Endothelial cell of umbilical vein (primary cell): Measurements from ENCODE around the gene B9D1. TPM values are rescaled to one million over a fixed set of nuclear protein-coding genes. Genes with fewer than 3 reads are reported as not detected.

Source experiments
- BruUV-seq: library from RNA; stranded (reverse); fragments of 400-500 nt; replicated peaks from 2 replicates; lab custom pipeline; 2021; lab: Mats Ljungman, UMichigan
- CTCF ChIA-PET: fragments of 300-600, 350-600 bp; sonication (Branson Sonifier 250); formaldehyde crosslinking; loops from one replicate; lab custom pipeline; 2021; ENCODE audit warnings: antibody characterized with exemption, inconsistent platforms; lab: Charles Lee
- POLR2A ChIA-PET: fragments of 300-600, 350-600 bp; sonication (Branson Sonifier 250); formaldehyde crosslinking; loops from one replicate; lab custom pipeline; 2021; ENCODE audit warnings: antibody characterized with exemption, inconsistent platforms; lab: Charles Lee
- DNase-seq: peaks from one replicate; pipeline ENCODE4 v3.0.0-alpha.2; 2011; ENCODE audit warnings: low read depth, low spot score
- FAIRE-seq: peaks from 2 replicates; lab custom pipeline; 2011; peaks lifted over from hg19 to GRCh38; lab: Jason Lieb, UNC
- H2AFZ ChIP-seq: 2 replicates; pipeline ENCODE4 v1.6.0; 2012; ENCODE audit warnings: low read depth, low read length, control low read depth, inconsistent platforms
- H3K27ac ChIP-seq: 2 replicates; pipeline ENCODE4 v1.5.1; 2011; ENCODE audit warnings: low read depth, mild to moderate bottlenecking, control low read depth, low read length, moderate library complexity; ENCODE audit not compliant: insufficient read depth
- H3K27me3 ChIP-seq, 2 experiments: 2 replicates each; pipeline versions ENCODE4 v1.6.0 to v1.6.1; 2011; ENCODE audit warnings: low read length in 2 of 2, mixed read lengths in 1 of 2; ENCODE audit not compliant: control insufficient read depth in 2 of 2, insufficient read depth in 2 of 2
- H3K36me3 ChIP-seq, 2 experiments: 2 replicates in 1 of 2; 3 replicates in 1 of 2; pipeline ENCODE4 v1.5.1; 2011; ENCODE audit warnings: low read length in 2 of 2, mild to moderate bottlenecking in 1 of 2, moderate library complexity in 1 of 2; ENCODE audit not compliant: control insufficient read depth in 2 of 2, insufficient read depth in 2 of 2; ENCODE audit errors: extremely low read depth in 1 of 2
- H3K4me1 ChIP-seq: 3 replicates; pipeline ENCODE4 v1.5.1; 2011; ENCODE audit warnings: mild to moderate bottlenecking, low read length; ENCODE audit not compliant: control insufficient read depth, insufficient read depth; ENCODE audit errors: extremely low read depth
- H3K4me2 ChIP-seq: 2 replicates; pipeline ENCODE4 v1.6.1; 2011; ENCODE audit warnings: low read length, control low read depth, mixed read lengths; ENCODE audit not compliant: insufficient read depth
- H3K4me3 ChIP-seq, 3 experiments: fragments of 200-600 bp in 1 of 3; sonication (generic), shearing (Covaris generic) in 1 of 3; replicated peaks in 1 of 3; 2 replicates each; pipeline ENCODE4 v1.5.1; 2011 to 2016; ENCODE audit warnings: control low read depth in 3 of 3, low read length in 3 of 3, mild to moderate bottlenecking in 2 of 3, inconsistent platforms in 1 of 3, low read depth in 1 of 3, moderate library complexity in 1 of 3; ENCODE audit not compliant: insufficient read depth in 1 of 3
- H3K79me2 ChIP-seq: 2 replicates; pipeline ENCODE4 v1.6.0; 2012; ENCODE audit warnings: low read length, inconsistent platforms; ENCODE audit not compliant: control insufficient read depth, insufficient read depth
- H3K9ac ChIP-seq: replicated peaks from 2 replicates; pipeline ENCODE3; 2011; ENCODE audit warnings: low read length, control low read depth; ENCODE audit not compliant: insufficient read depth; ENCODE audit errors: extremely low read depth
- H3K9me1 ChIP-seq: replicated peaks from 3 replicates; pipeline ENCODE4 v1.6.0; 2011; ENCODE audit warnings: mild to moderate bottlenecking, low read length; ENCODE audit not compliant: control insufficient read depth, insufficient read depth; ENCODE audit errors: extremely low read depth
- H3K9me3 ChIP-seq: replicated peaks from 2 replicates; pipeline ENCODE4 v1.5.1; 2012; ENCODE audit warnings: low read length, inconsistent platforms; ENCODE audit not compliant: control insufficient read depth, insufficient read depth
- H4K20me1 ChIP-seq: replicated peaks from 2 replicates; pipeline ENCODE3; 2011; ENCODE audit warnings: mild to moderate bottlenecking, low read length; ENCODE audit not compliant: control insufficient read depth, insufficient read depth; ENCODE audit errors: extremely low read depth
- EZH2 ChIP-seq: IDR thresholded peaks from 2 replicates; pipeline ENCODE4 v1.6.1; 2012; ENCODE audit warnings: borderline replicate concordance, low read depth, mild to moderate bottlenecking, moderate library complexity, low read length, inconsistent platforms; ENCODE audit not compliant: severe bottlenecking
- FOS ChIP-seq: IDR thresholded peaks from 2 replicates; pipeline ENCODE4 v1.6.1; 2011; ENCODE audit warnings: mild to moderate bottlenecking, low read length, moderate library complexity, borderline replicate concordance; ENCODE audit not compliant: insufficient read depth
- JUN ChIP-seq: IDR thresholded peaks from 2 replicates; pipeline ENCODE4 v1.6.1; 2011; ENCODE audit warnings: borderline replicate concordance, low read depth; ENCODE audit not compliant: insufficient read length, insufficient read depth
- POLR2A ChIP-seq: IDR thresholded peaks from 2 replicates; pipeline ENCODE4 v1.6.1; 2012; ENCODE audit warnings: low read depth, mild to moderate bottlenecking, control low read depth, low read length
- dilution Hi-C: fragments of 300-500 bp; cut with MboI; formaldehyde crosslinking; loops from one replicate; pipeline ENCODE4 v1.15.0; 2019; ENCODE audit warnings: low sequenced_read_pairs; ENCODE audit not compliant: extremely low pct_ligation_motif_present
- intact Hi-C: fragments of 100-400 bp; cut with micrococcal nuclease; formaldehyde crosslinking; loops from one replicate; pipeline ENCODE4 v1.10.0; 2022
- polyA plus RNA-seq, 4 experiments: library from polyadenylated mRNA; depleted of rRNA in 3 of 4; stranded (reverse) in 3 of 4; unstranded in 1 of 4; fragments of >200 nt; gene quantifications; 2 replicates each; pipeline versions ENCODE4 v1.2.1 to v1.2.3, GENCODE V29; 2011 to 2012; ENCODE audit warnings: missing spikeins in 1 of 4
- total RNA-seq: library from RNA; stranded (reverse); gene quantifications from 2 replicates; pipeline ENCODE4 v1.2.3, GENCODE V29; 2021
- TF ChIP-seq, protein P1 (sequence below), 2 donors: IDR thresholded peaks; 1 replicate in 1 of 2; 2 replicates in 1 of 2; pipeline ENCODE4 v1.5.1; 2011; ENCODE audit warnings: low read length in 2 of 2, mild to moderate bottlenecking in 2 of 2, moderate library complexity in 2 of 2, control low read depth in 1 of 2, inconsistent platforms in 1 of 2, low read depth in 1 of 2; ENCODE audit not compliant: insufficient read depth in 1 of 2; ENCODE audit errors: extremely low read depth in 1 of 2
- TF ChIP-seq, protein P2 (sequence below): IDR thresholded peaks from 2 replicates; pipeline ENCODE4 v1.6.1; 2011; ENCODE audit not compliant: insufficient read depth, insufficient read length

B9D1 gene
- total and polyA plus RNA-seq, 2 donors (not counting 3 experiments of a cell fraction or from before 2014, with no cell fraction given): 20.5 to 55.8 TPM

DNA sequence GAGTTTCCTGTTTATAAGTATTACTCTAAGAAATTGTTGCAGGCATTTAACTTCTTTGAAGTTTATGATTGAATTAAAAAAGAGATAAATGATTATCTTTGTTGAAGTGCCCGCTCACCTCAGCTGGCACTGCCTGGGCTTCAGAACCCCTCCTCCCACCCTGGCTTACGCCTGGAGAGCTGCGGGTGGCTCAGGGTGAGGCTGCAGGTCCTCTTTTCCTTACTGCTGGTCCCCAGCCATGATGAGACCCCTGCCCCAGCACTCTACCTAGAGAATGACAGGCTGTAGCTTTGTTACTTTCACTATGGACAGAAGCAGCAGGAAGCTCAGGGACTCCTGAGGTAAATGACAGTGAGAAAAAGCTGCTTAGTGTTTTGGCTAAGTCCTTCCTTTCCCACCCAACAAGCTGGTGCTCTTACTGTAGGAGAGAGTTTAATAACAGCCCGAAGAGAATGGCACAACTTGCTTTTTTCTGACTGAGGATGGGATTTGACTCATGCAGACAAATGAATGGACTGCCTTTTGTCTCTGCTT lies 63.2 kb downstream of the B9D1 start:
- Histone ChIP-seq H3K4me1 (peaks cover 16% of the 10 kb centered on the region), H3K27me3 (no peaks in the 10 kb centered on the region), H3K36me3 (peaks cover 0 to 3% of the 10 kb centered on the region in 2 experiments), H3K9me3 (no peaks in the 10 kb centered on the region), H2AFZ (no peak overlapping the region), H3K27ac (no peak overlapping the region), H3K9me1 (no peaks in the 10 kb centered on the region), H3K9ac (no peak overlapping the region), H3K4me3 (no peak overlapping the region), H3K79me2 (peaks cover 6% of the 10 kb centered on the region), H4K20me1 (no peaks in the 10 kb centered on the region), H3K4me2 (no peak overlapping the region)
- DNase-seq (no peak), FAIRE-seq (no peak)
- no TSS peak for BruUV-seq
- ChIA-PET CTCF (no interaction called here), POLR2A (no interaction called here)
- intact Hi-C loops: no loop called here
- dilution Hi-C loops: no loop called here
- TF ChIP-seq EZH2 (no peak), FOS (no peak), JUN (no peak), POLR2A (no peak)

DNA sequence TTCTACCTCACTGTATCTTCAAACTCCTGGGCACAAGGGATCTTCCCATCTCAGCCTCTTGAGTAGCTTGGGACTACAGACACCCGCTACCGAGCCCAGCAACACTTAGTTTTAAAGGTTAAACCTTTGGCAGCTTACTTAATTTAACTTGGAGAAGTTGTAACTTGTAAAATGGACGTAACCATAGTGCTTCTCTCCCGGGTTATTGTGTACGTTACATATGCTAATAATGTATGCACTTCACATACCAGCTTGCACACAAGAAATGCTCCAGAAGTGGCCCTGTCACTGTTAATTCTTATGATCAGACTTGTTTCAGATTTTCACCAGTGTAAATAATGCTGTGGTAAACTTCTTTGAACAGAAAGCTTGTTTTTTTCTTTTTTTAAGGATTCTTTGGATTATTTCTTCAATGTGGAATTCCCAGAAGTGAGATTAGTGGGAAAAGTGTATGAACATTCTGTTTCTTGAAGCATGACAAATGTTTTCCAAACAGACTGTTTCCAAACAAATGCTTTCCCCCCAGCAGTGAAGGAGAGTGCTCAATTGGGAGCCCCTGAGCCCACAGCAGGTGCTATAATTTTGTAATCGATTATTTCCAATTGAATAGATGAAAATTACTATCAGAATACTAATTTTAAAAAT lies 63.8 kb downstream of the B9D1 start:
- H3K9me3 ChIP-seq: no peaks in the 10 kb centered on the region
- H3K4me1 ChIP-seq: peaks cover 11% of the 10 kb centered on the region
- POLR2A ChIA-PET: no interaction called here
- no peak overlapping the region for H3K27ac ChIP-seq
- no peak overlapping the region for H3K4me3 ChIP-seq
- H3K79me2 ChIP-seq: peaks cover 6% of the 10 kb centered on the region
- H3K9me1 ChIP-seq: no peaks in the 10 kb centered on the region
- BruUV-seq: no TSS peak
- dilution Hi-C loops (no loop called here), intact Hi-C loops (no loop called here)
- no peaks in the 10 kb centered on the region for H3K27me3 ChIP-seq
- H2AFZ ChIP-seq: no peak overlapping the region
- H3K9ac ChIP-seq: no peak overlapping the region
- FAIRE-seq (no peak), DNase-seq (no peak)
- no peaks in the 10 kb centered on the region for H4K20me1 ChIP-seq
- CTCF ChIA-PET: no interaction called here
- H3K36me3 ChIP-seq: peaks cover 0 to 3% of the 10 kb centered on the region in 2 experiments
- no peak overlapping the region for H3K4me2 ChIP-seq
- TF ChIP-seq JUN: no peak
- TF ChIP-seq POLR2A: no peak
- TF ChIP-seq, protein P1, sequence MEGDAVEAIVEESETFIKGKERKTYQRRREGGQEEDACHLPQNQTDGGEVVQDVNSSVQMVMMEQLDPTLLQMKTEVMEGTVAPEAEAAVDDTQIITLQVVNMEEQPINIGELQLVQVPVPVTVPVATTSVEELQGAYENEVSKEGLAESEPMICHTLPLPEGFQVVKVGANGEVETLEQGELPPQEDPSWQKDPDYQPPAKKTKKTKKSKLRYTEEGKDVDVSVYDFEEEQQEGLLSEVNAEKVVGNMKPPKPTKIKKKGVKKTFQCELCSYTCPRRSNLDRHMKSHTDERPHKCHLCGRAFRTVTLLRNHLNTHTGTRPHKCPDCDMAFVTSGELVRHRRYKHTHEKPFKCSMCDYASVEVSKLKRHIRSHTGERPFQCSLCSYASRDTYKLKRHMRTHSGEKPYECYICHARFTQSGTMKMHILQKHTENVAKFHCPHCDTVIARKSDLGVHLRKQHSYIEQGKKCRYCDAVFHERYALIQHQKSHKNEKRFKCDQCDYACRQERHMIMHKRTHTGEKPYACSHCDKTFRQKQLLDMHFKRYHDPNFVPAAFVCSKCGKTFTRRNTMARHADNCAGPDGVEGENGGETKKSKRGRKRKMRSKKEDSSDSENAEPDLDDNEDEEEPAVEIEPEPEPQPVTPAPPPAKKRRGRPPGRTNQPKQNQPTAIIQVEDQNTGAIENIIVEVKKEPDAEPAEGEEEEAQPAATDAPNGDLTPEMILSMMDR (IDR thresholded peaks at IDR 0.05; ENCODE audit: extremely low read depth in 1 of 2, insufficient read depth in 1 of 2, low read depth in 1 of 2, low read length in 2 of 2): no peak
- TF ChIP-seq, protein P2, sequence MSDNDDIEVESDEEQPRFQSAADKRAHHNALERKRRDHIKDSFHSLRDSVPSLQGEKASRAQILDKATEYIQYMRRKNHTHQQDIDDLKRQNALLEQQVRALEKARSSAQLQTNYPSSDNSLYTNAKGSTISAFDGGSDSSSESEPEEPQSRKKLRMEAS: no peak
- TF ChIP-seq FOS: no peak
